Body of pancreas (tissue), 4 donors: Measurements from ENCODE around the gene GAB2. TPM values are rescaled to one million over a fixed set of nuclear protein-coding genes. Genes with fewer than 3 reads are reported as not detected.

Source experiments
- ATAC-seq: fragments of 150-250 bp; one replicate; pipeline ENCODE4 v1.9.1; 2016
- DNase-seq, 4 donors: peaks; one replicate each; pipeline ENCODE4 v3.0.0-alpha.2; 2019
- H3K27ac ChIP-seq, 4 donors: fragments of 200-600 bp; sonication (generic); 1 replicate in 3 of 4; 2 replicates in 1 of 4; pipeline versions ENCODE4 v1.5.1 to v1.6.1; 2016 to 2019; ENCODE audit warnings: mild to moderate bottlenecking in 1 of 4, mixed read lengths in 1 of 4, moderate library complexity in 1 of 4
- H3K27me3 ChIP-seq, 2 donors: fragments of 200-600 bp; sonication (generic); one replicate each; pipeline ENCODE4 v1.6.0; 2016; ENCODE audit warnings: mild to moderate bottlenecking in 1 of 2
- H3K36me3 ChIP-seq, 2 donors: fragments of 200-600 bp; sonication (generic); replicated peaks in 1 of 2; 2 replicates each; pipeline ENCODE4 v1.5.1; 2016; ENCODE audit warnings: low read depth in 2 of 2; ENCODE audit not compliant: insufficient read depth in 1 of 2
- H3K4me1 ChIP-seq: fragments of 200-600 bp; sonication (generic); one replicate; pipeline ENCODE4 v1.6.0; 2016
- H3K4me3 ChIP-seq, 2 donors: fragments of 200-600 bp; sonication (generic); 1 replicate in 1 of 2; 2 replicates in 1 of 2; pipeline ENCODE4 v1.5.1; 2016 to 2019
- H3K9me3 ChIP-seq, 3 donors: fragments of 200-600 bp; sonication (generic); 1 replicate in 2 of 3; 2 replicates in 1 of 3; pipeline ENCODE4 v1.5.1; 2016
- POLR2A ChIP-seq, 3 donors: fragments of 450-650 bp; IDR thresholded peaks; one replicate each; pipeline ENCODE4 v1.6.1; 2016; ENCODE audit warnings: antibody characterized with exemption in 3 of 3, mild to moderate bottlenecking in 2 of 3
- WGBS, 2 donors: methylation state at CpG; one replicate each; pipeline ENCODE4 v1.1.5; 2017; 5-methylcytosine and 5-hydroxymethylcytosine counted together
- intact Hi-C: fragments of 100-400 bp; cut with DNase I; formaldehyde crosslinking; loops from one replicate; pipeline ENCODE4 v1.15.1; 2023
- total RNA-seq, 2 donors: library from RNA; depleted of rRNA; stranded (reverse); fragments of >200 nt; gene quantifications; one replicate each; pipeline ENCODE4 v1.1.0, GENCODE V29; 2016
- TF ChIP-seq, protein P1 (sequence below), 7 experiments: fragments of 450-650 bp in 4 of 7; fragments of 200-600 bp in 3 of 7; sonication (generic) in 3 of 7; IDR thresholded peaks; one replicate each; pipeline ENCODE4 v1.5.1; 2016 to 2019; ENCODE audit warnings: antibody characterized with exemption in 7 of 7

The GAB2 gene
- total RNA-seq, 2 donors from 2014 or later, result 6.9 to 16.9 TPM

DNA sequence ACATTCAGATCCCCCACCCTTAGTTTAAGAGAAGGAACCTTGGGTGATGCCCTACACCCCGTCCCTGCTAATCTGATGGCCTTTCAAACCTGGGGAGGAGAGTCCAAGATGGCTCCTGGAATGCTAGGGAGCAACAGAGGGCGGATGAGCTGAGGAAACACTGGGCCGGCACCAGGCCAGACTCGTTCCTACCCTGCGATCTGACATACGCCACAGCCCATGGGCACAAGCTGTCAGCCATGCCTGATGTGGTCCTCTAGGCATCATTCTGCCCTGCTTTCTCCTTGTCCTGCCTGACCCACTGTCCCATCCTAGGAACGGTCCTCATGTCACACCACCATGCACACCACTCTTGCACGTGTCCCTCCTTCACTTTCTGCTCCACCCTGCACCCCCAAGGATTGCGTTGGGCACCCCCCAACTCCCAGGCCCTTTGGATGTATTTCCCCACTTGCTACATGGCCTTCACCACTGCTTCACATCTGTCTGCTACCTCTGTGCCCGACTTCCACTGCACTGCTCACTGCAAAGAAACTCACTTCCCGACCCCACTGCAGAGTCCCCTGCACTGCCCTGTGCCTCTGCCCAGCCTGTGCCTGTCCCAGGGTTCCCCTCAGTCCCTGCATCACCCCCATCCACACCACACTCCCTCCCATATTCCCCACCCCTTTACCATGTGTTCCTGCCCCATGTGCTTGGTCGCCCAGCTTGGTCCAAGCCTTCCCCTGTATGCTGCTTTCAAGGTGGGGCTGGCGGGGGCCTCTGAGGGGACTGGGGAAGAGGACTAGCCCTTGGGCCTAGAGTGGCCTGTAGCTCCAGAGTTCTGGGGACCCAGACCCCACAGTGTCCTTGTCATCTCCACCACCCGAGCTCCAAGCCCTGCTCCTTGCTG lies 199.7 kb downstream of the GAB2 start:
- H3K27ac ChIP-seq, result no peak overlapping the region
- WGBS, 2 donors, result 90 to 91% methylated on average over 14 of the region's 14 CpGs
- H3K9me3 ChIP-seq, result no peaks in the 10 kb centered on the region
- no peak for DNase-seq
- intact Hi-C loops, result no loop called here
- no peak for ATAC-seq
- no peaks in the 10 kb centered on the region for H3K27me3 ChIP-seq
- H3K36me3 ChIP-seq, result peaks cover 2 to 8% of the 10 kb centered on the region in 2 donors
- no peak overlapping the region for H3K4me3 ChIP-seq
- H3K4me1 ChIP-seq, result no peaks in the 10 kb centered on the region
- TF ChIP-seq POLR2A (IDR thresholded peaks at IDR 0.05), result no peak
- TF ChIP-seq, protein P1, sequence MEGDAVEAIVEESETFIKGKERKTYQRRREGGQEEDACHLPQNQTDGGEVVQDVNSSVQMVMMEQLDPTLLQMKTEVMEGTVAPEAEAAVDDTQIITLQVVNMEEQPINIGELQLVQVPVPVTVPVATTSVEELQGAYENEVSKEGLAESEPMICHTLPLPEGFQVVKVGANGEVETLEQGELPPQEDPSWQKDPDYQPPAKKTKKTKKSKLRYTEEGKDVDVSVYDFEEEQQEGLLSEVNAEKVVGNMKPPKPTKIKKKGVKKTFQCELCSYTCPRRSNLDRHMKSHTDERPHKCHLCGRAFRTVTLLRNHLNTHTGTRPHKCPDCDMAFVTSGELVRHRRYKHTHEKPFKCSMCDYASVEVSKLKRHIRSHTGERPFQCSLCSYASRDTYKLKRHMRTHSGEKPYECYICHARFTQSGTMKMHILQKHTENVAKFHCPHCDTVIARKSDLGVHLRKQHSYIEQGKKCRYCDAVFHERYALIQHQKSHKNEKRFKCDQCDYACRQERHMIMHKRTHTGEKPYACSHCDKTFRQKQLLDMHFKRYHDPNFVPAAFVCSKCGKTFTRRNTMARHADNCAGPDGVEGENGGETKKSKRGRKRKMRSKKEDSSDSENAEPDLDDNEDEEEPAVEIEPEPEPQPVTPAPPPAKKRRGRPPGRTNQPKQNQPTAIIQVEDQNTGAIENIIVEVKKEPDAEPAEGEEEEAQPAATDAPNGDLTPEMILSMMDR (IDR thresholded peaks at IDR 0.05), result no peak

- WGBS, 2 donors, result 92 to 100% methylated on average over 4 to 5 of the region's 5 CpGs
- TF ChIP-seq POLR2A (IDR thresholded peaks at IDR 0.05), result no peak
- TF ChIP-seq, protein P1 (IDR thresholded peaks at IDR 0.05), result no peak
- Histone ChIP-seq H3K27ac (no peak overlapping the region), H3K4me3 (no peak overlapping the region), H3K4me1 (no peaks in the 10 kb centered on the region), H3K36me3 (peaks cover 2 to 5% of the 10 kb centered on the region in 2 donors), H3K9me3 (no peaks in the 10 kb centered on the region), H3K27me3 (no peaks in the 10 kb centered on the region)
- intact Hi-C loops, result no loop called here
- no peak for ATAC-seq
- DNase-seq, result no peak
These were observed 200.9 kb downstream of the GAB2 start for GRCh38 chr11:78216571-78217287.

GRCh38 chr11:78216021-78216420 lies 201.6 kb downstream of the GAB2 start:
- H3K27ac ChIP-seq, result no peak overlapping the region
- DNase-seq (no peak), ATAC-seq (no peak)
- H3K36me3 ChIP-seq, result peaks cover 2% of the 10 kb centered on the region in 2 donors
- no peak overlapping the region for H3K4me3 ChIP-seq
- H3K4me1 ChIP-seq, result no peaks in the 10 kb centered on the region
- intact Hi-C loops, result no loop called here
- no peaks in the 10 kb centered on the region for H3K9me3 ChIP-seq
- WGBS, 2 donors, result 80 to 83% methylated on average over 3 of the region's 3 CpGs
- H3K27me3 ChIP-seq, result no peaks in the 10 kb centered on the region
- no peak for TF ChIP-seq POLR2A (IDR thresholded peaks at IDR 0.05)
- TF ChIP-seq, protein P1 (IDR thresholded peaks at IDR 0.05), result no peak

- peaks cover 2 to 8% of the 10 kb centered on the region in 2 donors for H3K36me3 ChIP-seq
- intact Hi-C loops, result no loop called here
- H3K4me1 ChIP-seq, result no peaks in the 10 kb centered on the region
- H3K27ac ChIP-seq, result no peak overlapping the region
- no peak for ATAC-seq
- no peaks in the 10 kb centered on the region for H3K27me3 ChIP-seq
- no peak overlapping the region for H3K4me3 ChIP-seq
- H3K9me3 ChIP-seq, result no peaks in the 10 kb centered on the region
- WGBS, 2 donors, result 70 to 87% methylated on average over 11 to 12 of the region's 12 CpGs
- no peak for TF ChIP-seq POLR2A (IDR thresholded peaks at IDR 0.05)
- TF ChIP-seq, protein P1 (IDR thresholded peaks at IDR 0.05), result no peak
- DNase-seq, result no peak
These were observed 203.1 kb downstream of the GAB2 start for GRCh38 chr11:78214331-78215194.
